GM18873 (cell line): ENCODE measurements around the gene RUSC2.
"Not testable (repeated sequence)": the region's sequence is repeated elsewhere in the genome, so short reads cannot be mapped to it uniquely, and the experiment has no call there.

Source experiments
- ATAC-seq: cut with Tn5 transposase; IDR thresholded peaks from one replicate; pipeline ENCODE4 v1.9.1; 2021; ENCODE audit warnings: mild to moderate bottlenecking, moderate library complexity, moderate number of reproducible peaks; ENCODE audit not compliant: unreplicated experiment, low FRiP score

The RUSC2 gene

GRCh38 chr9:35493119-35493518, 3.2 kb downstream of the RUSC2 start:
- ATAC-seq = not testable (repeated sequence)

- ATAC-seq = no peak
These were observed 6.1 kb downstream of the RUSC2 start for GRCh38 chr9:35495984-35496383.

- ATAC-seq = not testable (repeated sequence)
These were observed 8.3 kb downstream of the RUSC2 start for GRCh38 chr9:35498245-35498644.

- no peak for ATAC-seq
These were observed 9.3 kb downstream of the RUSC2 start for GRCh38 chr9:35499029-35499700.

GRCh38 chr9:35499701-35500030, 9.8 kb downstream of the RUSC2 start:
- ATAC-seq = no peak

- ATAC-seq = no peak
These were observed 10.3 kb downstream of the RUSC2 start for GRCh38 chr9:35500130-35500748.

- no peak for ATAC-seq
These were observed 12.0 kb downstream of the RUSC2 start for GRCh38 chr9:35501946-35502345.

- no peak for ATAC-seq
These were observed 16.4 kb downstream of the RUSC2 start for GRCh38 chr9:35506359-35506758.

GRCh38 chr9:35508069-35508468, 18.2 kb downstream of the RUSC2 start:
- no peak for ATAC-seq

- no peak for ATAC-seq
These were observed 20.5 kb downstream of the RUSC2 start for GRCh38 chr9:35510383-35510753.

GRCh38 chr9:35510754-35511428, 21.0 kb downstream of the RUSC2 start:
- no peak for ATAC-seq

- no peak for ATAC-seq
These were observed 21.5 kb downstream of the RUSC2 start for GRCh38 chr9:35511453-35511852.

- ATAC-seq = no peak
These were observed 25.9 kb downstream of the RUSC2 start for GRCh38 chr9:35515766-35516165.

- ATAC-seq = no peak
These were observed 26.6 kb downstream of the RUSC2 start for GRCh38 chr9:35516479-35516878.

- ATAC-seq = no peak
These were observed 27.2 kb downstream of the RUSC2 start for GRCh38 chr9:35517131-35517530.

- no peak for ATAC-seq
These were observed 27.8 kb downstream of the RUSC2 start for GRCh38 chr9:35517552-35518224.

GRCh38 chr9:35518225-35518821, 28.4 kb downstream of the RUSC2 start:
- no peak for ATAC-seq

- no peak for ATAC-seq
These were observed 29.2 kb downstream of the RUSC2 start for GRCh38 chr9:35518981-35519679.

- no peak for ATAC-seq
These were observed 29.9 kb downstream of the RUSC2 start for GRCh38 chr9:35519692-35520363.

GRCh38 chr9:35520364-35520710, 30.4 kb downstream of the RUSC2 start:
- ATAC-seq = no peak
